Globus pallidus (tissue), 1 donor: ENCODE results near the gene MAST3.
"Not testable (repeated sequence)": the region's sequence is repeated elsewhere in the genome, so short reads cannot be mapped to it uniquely, and the experiment has no call there.

Experiments
- DNase-seq: peaks from one replicate; pipeline ENCODE4 v3.0.0-alpha.2; 2015; ENCODE audit warnings: low spot score

Gene MAST3

DNA sequence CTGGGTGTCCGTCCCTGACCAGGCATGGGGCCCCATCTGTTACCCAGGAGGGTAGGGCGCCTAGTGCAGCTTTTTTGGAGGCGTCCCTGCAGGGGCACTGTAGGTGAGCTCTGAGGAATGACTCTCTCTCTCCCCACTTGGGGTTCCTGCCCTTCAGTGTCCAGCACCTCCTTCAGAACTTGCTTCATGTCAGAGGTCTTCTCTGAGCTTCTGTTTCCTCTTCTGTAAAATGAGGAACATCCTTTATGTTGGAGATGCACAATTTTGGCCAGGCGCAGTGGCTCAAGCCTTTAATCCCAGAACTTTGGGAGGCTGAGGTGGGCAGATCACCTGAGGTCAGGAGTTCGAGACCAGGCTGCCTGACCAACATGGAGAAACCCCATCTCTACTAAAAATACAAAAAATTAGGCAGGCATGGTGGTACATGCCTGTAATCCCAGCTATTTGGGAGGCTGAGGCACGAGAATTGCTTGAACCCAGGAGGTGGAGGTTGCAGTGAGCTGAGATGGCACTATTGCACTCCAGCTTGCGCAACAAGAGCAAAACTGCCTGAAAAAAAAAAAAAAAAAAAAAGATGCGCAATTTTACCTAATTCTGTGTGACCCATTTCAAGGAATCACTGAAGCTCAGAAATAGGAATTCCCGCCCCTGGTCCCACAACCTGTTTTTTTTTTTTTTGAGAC is 40.2 kb downstream of the MAST3 start:
- no peak for DNase-seq

DNA sequence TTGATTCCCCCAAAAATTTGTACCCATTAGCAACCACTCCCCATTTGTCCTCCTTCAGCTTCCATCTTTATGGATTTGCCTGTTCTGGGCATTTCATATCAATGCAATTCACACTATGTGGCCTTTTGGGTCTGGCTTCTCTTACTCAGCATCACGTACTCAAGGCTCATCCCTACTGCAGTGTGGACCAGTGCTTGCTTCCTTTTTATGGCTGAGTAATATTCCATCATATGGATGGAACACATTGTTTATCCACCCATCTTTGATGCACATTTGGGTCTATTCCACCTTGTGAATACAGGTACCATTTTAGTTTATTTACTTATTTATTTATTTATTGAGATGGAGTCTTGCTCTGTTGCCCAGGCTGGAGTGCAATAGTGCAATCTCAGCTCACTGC is 42.9 kb downstream of the MAST3 start:
- DNase-seq: no peak

DNA sequence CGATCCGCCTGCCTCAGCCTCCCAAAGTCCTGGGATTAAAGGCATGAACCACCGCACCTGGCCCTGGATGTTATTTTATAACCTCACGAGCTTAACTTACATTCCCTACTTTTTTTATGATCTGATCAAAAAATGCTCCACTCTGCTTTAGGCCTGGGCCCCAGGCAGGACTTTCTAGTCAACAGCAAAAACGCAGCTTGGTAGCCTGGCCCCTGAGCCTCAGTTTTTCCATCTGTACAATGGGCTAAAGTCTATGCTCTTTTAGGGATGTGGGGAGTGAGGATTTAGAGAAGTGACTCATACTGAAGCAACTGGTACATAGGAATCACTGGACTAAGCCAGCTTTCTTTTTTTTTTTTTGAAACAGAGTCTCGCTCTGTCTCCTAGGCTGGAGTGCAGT is 43.5 kb downstream of the MAST3 start:
- no peak for DNase-seq

DNA sequence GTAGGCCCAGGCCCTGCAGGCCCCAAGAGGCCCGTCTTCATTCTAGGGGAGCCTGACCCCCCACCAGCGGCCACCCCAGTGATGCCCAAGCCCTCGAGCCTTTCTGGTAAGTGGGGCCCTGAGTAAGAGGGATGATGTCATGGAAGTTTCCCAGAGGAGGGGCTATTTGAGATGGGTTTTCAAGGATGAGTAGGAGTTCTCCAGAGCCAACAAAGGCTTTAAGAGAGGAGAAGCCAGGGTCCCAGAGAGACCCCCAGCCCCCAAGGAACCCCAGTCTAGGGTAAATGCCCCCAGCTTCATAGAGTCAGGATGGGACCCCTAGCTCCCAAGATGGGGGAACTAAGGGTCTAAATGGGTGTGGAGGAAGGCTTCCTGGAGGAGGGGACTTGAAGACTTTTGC is 46.3 kb downstream of the MAST3 start:
- DNase-seq: no peak

DNA sequence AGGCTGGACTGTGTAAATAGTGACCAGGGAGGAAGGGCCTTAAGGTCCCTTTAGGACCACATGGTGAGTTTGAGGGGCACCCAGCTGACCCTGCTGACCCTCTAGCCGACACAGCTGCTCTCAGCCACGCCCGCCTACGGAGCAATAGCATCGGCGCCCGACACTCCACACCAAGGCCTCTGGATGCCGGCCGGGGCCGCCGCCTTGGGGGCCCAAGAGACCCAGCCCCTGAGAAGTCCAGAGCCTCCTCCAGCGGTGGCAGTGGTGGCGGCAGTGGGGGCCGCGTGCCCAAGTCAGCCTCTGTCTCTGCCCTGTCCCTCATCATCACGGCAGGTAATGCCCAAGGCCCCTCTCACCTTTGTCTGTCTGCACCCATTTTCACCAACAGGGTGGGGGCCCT is 46.8 kb downstream of the MAST3 start:
- DNase-seq: no peak

DNA sequence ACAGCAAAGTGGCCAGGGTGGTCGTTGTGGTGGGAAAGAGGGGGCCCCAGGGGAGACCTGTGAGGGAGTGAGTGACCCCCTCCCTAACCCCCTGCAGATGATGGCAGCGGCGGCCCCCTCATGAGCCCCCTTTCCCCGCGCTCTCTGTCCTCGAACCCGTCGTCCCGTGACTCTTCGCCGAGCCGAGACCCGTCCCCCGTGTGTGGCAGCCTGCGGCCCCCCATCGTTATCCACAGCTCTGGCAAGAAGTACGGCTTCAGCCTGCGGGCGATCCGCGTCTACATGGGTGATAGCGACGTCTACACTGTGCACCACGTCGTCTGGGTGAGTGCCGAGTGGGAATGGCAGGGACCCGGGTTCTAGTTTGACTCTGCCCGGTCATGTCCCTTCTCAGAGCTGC is 47.3 kb downstream of the MAST3 start:
- no peak for DNase-seq

DNA sequence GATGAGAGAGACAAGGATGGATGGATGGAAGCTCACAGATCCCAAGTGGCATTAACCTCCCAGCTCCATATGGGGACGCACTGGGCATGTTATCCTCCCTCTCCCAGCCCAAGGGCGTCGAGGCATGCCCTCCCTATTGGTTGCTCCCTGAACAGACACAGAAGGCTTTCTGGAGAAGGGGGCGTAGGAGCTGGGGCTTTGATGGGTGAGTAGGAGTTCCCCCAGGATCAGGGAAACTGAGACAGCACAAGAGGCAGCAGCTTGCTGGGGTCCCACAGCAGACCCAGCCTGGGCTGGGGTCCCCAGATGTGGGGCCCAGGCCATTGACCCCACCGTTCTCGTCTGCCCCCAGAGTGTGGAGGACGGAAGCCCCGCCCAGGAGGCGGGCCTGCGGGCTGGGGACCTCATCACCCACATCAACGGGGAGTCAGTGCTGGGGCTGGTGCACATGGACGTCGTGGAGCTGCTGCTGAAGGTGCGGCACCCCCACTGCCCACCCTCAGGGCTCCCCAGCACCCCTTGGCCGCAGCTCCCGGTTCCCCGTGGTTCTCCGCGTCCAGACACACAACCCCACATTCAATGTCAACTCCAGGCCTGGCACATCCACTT is 47.9 kb downstream of the MAST3 start:
- no peak for DNase-seq

DNA sequence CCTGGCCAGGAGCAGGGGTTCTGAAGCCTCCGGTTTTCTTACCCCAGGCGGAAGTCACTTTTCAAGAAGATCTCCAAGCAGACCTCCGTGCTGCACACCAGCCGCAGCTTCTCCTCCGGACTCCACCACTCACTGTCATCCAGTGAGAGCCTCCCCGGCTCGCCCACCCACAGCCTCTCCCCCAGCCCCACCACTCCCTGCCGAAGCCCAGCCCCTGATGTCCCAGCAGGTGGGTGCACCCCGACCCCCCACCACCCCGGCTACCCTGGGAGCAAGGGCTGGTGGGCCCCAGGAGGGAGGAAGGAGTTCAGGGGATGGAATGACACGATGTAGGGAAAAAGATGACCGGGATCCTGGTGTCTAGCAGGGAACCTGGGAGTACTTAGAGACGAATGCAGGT is 49.8 kb downstream of the MAST3 start:
- DNase-seq: no peak

DNA sequence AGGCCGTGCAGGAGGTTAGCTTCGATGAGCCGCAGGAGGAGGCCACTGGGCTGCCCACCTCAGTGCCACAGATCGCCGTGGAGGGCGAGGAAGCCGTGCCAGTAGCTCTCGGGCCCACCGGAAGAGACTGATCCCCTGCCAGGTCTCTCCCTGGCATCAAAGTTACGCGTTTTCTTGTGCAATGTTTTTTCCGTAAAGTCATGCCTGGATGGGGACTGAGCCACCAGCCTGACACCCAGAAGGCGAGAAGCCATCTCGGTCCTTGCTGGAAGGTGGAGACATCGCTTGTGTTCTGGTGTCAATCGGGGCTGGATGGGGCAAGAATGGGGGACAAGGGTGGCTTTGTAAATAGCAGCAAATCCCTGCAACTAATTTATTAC is 52.0 kb downstream of the MAST3 start:
- no peak for DNase-seq

DNA sequence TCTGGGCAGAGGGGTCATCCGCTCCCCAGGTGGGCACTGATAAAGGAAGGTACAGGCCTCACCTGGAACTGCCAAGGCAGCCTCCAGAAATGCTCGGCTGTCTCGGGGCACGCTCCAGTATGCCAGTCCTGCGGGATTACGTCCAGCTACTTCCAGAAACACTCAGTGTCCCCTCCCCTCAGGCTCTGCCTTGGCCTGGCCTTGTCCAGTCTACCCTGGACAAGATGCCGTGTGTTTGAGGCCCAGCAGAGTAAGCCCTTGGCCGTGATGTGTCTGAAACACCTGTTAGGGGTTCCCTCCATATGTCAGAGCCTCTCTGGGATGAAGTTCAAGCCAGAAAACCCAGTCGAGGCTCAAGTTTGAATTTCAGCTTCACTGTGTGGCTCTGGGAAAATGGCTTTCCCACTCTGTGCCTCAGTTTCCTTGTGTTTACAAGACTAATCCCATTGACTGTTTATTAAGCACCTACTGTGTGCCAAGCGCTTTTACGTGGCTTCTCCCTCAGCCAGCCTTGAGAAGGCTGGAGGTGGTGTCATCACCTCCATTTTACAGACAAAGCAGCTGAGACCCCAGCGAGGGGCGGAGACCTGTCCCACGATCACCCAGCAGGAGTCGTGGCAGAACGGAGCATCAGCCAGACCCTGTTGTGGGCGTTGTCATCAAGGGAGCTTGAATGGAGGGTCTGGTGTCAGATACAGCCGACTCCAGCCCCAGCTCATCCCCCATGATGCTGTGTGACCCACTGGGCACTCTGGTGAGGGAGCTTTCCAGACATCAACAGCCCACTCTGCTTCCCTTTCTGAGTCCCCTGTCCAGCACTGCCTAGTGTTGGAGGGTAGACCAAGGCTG is 53.4 kb downstream of the MAST3 start:
- DNase-seq: no peak

DNA sequence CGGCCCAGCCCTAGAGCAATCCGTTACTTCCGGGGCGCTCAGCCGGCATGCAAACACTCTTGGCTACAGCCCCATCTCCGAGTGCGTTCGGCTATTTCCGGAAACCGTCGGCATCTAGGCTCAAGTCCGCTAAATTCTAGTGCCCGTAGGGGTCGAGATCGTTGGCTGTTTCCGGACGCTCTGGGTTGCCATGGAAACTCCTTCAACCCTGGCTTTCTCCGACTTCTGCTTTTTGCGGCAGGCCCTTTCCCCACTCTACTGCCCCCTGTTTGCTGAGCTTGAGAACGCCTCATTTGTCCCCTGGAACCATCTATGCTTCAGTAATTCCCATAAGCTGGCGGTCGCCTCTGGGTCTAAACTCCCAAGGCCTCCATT is 54.9 kb downstream of the MAST3 start:
- peak; percentile 95 for DNase-seq

DNA sequence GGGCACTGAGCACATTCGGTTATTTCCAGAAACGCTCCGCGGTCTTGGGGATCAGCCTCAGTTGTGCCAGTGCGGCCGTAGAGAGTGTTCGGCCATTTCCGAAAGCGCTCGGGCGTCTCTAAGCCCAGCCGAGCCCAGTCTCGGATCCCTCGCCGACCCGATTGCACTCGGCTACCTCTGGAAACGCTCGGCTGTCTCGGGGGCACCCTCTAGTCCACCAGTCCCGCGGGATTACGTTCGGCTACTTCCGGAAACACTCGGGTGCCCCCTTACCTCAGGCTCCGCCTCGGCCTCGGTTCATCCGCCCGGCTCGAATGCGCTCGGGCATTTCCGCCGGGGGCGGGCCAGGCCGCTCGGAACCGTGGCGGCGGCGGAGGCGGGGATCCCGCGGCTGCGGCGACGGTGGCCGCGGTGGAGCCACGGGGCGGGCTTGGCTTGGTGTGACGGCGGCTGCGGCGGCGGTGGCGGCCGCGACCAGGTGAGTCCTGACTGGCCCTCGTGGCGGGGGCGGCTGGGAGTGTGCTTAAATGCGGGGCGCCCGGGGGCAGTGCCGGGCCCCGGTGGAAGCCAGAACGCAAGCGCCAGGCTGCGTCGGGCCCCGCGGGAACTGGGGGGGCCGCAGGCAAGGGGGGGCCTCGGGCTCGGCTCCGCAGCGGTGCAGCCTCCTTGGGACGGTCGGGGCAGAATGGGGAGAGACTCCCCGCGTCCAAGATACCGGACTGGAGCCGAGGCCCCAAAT is 55.4 kb downstream of the MAST3 start, which contains the start of gene PIK3R2:
TSS of gene PIK3R2 (plus strand) at position 347 of the 739 bp plus-strand sequence. CDS start 2,717 bp downstream, outside the sequence.
- peak; percentile 99 for DNase-seq

DNA sequence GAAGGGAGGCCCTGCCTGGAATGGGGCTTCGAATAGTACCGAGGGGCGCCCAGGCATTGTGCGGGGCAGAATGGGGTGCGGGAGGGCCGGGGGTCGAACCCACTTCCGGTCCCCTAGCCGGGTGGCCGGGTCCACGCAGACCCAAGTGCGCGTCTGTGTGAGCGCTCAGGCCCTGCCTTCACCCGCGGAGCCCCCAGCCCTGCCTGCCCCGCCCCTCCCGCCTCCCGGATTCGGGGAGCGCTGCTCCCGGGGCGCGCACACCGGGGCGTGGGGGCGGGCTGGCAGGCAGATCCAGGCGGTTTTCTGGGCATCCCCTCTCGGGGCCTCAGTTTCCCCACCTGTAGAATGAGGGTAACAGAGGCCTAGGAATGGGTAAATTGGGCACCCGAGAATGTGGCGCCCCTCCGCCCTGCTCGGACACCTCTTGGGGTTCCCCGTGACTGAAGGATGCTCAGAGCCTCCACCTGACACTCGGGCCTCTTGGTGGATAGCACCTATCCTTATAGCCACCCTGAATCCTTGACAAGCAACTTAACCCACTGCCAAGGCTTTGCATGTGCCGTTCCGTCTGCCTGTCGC is 56.1 kb downstream of the MAST3 start:
- no peak for DNase-seq

DNA sequence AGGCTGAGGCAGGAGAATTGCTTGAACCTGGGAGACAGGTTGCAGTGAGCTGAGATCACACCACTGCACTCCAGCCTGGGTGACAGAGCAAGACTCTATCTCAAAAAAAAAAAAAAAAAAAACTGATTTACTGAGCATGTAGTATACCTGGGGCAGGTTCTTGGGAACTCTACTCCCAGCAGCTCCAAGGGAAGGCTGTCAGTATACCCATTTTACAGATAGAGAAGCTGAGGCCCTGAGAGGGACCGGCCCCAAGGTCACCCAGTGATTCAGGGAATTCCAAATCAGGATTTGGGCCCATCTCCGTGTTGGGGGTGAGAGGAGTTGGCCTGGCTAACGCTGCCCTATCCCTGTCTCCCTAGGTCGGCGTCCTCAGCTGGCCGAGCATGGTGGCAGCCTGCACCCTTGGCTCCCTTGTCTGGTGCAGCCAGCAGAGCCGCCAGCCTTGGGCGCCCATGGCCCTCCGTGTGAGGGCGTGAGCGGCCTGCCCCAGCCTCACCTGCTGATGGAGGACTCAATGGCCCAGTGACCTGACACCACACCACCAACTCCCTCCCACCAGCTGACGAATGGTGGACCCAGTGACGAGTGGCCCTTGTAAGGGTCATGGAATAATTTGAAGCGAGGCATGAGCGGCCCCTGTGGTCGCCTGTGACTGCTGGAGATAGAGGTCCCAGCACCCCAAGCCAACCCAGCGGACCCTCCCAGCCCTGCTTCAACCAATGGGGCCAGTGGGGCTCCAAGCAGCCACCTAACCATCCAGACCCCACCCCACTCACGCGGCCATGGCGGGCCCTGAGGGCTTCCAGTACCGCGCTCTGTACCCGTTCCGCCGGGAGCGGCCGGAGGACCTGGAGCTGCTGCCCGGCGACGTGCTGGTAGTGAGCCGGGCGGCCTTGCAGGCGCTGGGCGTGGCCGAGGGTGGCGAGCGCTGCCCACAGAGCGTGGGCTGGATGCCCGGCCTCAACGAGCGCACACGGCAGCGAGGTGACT is 57.8 kb downstream of the MAST3 start:
- DNase-seq: no peak

DNA sequence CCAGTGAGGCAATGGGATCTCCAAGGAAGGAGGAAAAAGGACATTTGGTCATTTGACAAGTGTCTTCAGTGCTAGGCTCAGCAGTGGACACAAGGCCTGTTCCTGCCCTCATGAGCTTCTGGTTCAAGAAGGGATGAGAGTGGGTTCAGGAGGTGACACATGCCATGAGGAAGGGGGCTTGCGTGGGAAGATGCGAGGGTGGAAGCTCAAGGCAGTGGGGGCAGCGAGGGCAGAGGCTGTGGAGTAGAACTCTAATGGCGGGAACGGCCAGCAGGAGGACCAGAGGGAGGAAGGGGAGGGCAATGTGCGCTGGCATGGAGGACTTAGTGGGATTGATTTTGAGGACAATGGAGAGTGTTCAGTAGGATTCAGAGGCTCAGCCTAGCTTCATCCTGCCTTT is 58.7 kb downstream of the MAST3 start:
- no peak for DNase-seq

DNA sequence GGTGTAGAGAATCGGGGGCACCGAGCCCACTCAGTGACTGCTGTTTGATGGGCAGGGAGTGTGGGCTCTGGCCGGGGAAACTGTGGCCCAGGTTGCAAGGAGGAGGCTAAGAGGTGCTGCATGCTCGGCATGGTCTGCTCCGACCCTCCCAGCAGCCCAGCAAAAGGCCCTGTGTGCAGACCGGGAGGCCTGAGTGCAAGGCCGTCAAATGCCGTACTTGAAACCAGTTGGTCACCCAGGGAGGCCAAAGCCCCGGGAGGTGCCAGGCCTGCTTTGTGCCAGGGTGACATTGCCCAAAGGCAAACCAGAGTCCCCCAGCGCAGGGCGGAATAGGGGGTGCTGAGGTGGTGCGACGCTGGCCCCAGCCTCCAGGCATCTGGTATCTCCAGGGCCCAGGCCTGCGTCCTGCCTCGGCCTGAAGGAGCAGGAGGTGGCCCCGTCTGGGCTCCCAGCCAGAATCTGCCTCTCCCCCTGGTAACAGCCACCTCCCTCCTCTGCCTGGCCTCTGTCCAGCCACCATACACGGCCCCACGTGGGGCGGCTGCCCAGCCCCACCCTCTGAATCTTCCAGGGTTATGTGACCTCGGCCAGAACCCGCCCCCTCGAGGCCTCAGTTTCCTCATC is 59.4 kb downstream of the MAST3 start:
- peak; percentile 77 for DNase-seq

DNA sequence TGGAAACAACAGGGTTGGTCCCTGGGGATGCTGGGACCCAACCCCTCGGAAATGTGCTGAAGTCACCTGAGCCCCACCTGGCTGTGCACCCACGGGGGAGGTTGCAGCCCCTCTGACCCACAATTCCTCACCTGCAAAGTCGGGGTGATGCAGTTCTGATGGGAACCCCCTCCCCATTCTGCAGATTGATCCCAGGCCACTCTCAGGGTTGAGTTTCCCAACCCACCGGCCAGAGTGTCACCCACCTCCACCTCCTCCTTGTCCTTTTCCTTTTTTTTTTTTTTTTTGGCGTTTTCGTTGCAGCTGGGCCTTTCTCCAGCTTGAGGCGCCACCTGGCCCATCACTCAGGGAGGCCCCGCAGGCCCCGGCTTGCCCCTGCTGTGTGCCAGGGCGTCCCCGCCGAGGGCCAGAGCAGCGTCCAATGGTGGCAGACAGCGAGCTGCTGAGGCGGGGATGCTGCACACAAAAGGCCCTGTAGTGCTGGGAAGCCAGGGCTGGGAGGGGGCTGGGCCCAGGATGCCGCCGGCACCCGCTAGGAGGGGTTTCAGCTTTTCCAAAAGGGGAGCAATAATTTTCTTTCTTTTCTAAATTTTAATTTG is 60.0 kb downstream of the MAST3 start:
- DNase-seq: peak; percentile 88

DNA sequence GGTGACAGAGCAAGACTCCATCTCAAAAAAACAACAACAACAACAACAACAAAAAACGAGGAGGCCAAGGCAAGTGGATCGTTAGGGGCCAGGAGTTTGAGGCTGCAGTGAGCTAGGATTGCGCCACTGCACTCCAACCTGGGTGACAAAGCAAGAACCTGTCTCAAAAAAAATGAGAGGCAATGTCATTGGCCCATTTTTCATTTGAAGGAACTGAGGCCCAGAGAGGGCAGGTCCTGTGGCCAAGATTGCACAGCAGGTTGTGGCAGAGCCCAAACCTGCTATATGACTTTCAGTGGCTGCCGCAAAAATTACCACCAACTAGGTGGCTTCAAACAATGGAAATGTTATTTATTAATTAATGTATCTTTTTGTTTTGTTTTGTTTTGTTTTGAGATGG is 60.9 kb downstream of the MAST3 start:
- DNase-seq: no peak

DNA sequence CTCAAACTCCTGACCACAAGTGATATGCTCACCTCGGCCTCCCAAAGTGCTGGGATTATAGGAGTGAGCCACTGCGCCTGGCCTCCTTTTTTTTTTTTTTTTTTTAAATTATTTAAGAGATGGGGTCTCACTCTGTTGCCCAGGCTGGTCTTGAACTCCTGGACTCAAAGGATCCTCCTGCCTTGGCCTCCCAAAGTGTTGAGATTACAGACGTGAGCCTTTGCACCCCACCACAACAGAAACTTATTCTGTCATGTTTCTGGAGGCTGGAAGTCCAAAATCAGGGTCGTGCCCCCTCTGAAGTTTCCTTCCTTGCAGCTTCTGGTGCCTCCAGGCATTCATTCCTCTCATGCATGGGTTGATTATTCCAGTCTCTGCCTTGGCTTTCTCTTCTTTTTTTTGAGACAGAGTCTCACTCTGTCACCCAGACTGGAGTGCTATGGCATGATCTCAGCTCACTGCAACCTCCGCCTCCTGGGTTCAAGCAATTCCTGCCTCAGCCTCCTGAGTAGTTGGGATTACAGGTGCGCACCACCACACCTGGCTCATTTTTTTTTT is 61.6 kb downstream of the MAST3 start:
- not testable (repeated sequence) for DNase-seq

DNA sequence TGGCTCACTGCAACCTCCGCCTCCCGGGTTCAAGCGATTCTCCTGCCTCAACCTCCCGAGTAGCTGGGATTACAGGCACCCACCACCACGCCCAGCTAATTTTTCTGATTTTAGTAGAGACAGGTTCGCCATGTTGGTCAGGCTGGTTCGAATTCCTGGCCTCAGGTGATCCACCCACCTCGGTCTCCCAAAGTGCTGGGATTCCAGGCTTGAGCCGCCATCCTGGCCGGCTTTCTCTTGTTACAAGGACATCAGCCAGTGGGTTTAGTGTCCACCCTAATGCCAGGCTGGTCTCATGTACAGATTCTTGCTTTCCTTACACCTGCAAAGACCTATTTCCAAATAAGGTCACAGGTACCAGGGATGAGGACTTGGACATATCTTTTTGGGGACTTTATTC is 62.2 kb downstream of the MAST3 start:
- no peak for DNase-seq
